Loucy (cell line): ENCODE results near the gene COQ7.

Source experiments
- EZH2phosphoT487 ChIP-seq: fragments of 200-600 bp; IDR thresholded peaks from 2 replicates; pipeline ENCODE4 v1.6.1; 2018; ENCODE audit warnings: antibody characterized with exemption, mild to moderate bottlenecking, moderate library complexity, borderline replicate concordance
- TF ChIP-seq, protein P1 (sequence below): fragments of 200-600 bp; sonication (generic); conservative IDR thresholded peaks from 2 replicates; pipeline ENCODE4 v1.5.1; 2014; ENCODE audit warnings: mild to moderate bottlenecking, antibody characterized with exemption, low read length

GRCh38 chr16:19106625-19107020 is 39.2 kb downstream of the COQ7 start:
- TF ChIP-seq, protein P1, sequence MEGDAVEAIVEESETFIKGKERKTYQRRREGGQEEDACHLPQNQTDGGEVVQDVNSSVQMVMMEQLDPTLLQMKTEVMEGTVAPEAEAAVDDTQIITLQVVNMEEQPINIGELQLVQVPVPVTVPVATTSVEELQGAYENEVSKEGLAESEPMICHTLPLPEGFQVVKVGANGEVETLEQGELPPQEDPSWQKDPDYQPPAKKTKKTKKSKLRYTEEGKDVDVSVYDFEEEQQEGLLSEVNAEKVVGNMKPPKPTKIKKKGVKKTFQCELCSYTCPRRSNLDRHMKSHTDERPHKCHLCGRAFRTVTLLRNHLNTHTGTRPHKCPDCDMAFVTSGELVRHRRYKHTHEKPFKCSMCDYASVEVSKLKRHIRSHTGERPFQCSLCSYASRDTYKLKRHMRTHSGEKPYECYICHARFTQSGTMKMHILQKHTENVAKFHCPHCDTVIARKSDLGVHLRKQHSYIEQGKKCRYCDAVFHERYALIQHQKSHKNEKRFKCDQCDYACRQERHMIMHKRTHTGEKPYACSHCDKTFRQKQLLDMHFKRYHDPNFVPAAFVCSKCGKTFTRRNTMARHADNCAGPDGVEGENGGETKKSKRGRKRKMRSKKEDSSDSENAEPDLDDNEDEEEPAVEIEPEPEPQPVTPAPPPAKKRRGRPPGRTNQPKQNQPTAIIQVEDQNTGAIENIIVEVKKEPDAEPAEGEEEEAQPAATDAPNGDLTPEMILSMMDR = no peak
- no peak for TF ChIP-seq EZH2phosphoT487
